M059J (cell line): Measurements from ENCODE around the gene HLTF. TPM values are rescaled to one million over a fixed set of nuclear protein-coding genes. Genes with fewer than 3 reads are reported as not detected.
"Not testable (repeated sequence)": the region's sequence is repeated elsewhere in the genome, so short reads cannot be mapped to it uniquely, and the experiment has no call there.

ENCODE experiments used
- DNase-seq: peaks from one replicate; pipeline ENCODE4 v3.0.0-alpha.2; 2012; ENCODE audit warnings: low read depth
- total RNA-seq: library from RNA; depleted of rRNA; stranded (reverse); fragments of >200 nt; shearing (Covaris generic); gene quantifications from 2 replicates; pipeline ENCODE4 v1.2.3, GENCODE V29; 2014; rRNA removed

Gene HLTF
- total RNA-seq, 1 experiment from 2014 or later = 110 TPM

GRCh38 chr3:148991219-148992026 lies 94.9 kb downstream of the HLTF start, which contains the start of gene GYG1:
Gene GYG1 (plus strand): TSS chr3:148991540. CDS start chr3:148991641, 101 bp downstream.
- peak; percentile 85 for DNase-seq

DNA sequence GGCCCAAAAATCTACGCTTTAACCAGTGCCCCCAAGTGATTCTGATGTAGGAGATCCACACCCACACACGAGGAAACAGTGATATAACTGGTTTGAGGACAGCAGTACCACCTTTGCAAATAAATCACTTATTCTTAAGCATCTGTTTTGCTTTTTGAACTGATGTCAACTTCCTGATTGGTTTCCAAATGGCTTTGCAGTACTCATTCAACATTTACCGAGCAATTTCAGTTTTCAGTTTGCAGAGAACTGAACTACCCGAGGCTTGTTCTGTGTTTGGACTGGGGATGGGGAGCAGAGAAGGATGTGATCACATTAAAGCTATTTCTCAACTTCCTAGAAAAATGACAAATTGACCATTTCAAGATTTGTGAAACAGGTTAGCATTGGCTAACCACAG lies 96.1 kb downstream of the HLTF start:
- no peak for DNase-seq

DNA sequence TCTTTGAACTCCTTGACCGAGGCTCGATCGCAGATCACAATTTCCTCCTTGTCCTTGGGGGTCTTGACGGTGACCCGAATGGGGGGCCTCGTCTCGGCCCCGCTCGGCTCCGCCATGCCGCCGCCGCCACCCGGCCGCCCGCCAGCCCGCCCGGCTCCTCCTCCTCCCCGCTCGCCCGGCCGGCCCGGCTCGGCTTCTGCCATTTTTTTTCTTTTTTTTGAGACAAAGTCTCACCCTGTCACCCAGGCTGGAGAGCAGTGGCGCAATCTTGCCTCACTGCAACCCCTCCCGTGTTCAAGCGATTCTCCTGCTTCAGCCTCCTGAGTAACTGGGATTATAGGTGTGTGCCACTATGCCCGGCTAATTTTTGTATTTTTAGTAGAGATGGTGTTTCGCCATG lies 98.8 kb downstream of the HLTF start:
- DNase-seq = not testable (repeated sequence)

GRCh38 chr3:148981273-148981672 lies 105.1 kb downstream of the HLTF start:
- no peak for DNase-seq

Other genes with a start within 250 kb of the HLTF start
- 0.17 and 0.30 TPM in 2 replicates for gene CPA3, start 221.2 kb downstream of the HLTF start, total RNA-seq
- gene GYG1, start 95.0 kb downstream of the HLTF start, total RNA-seq = 30.8 and 53.6 TPM in 2 replicates
- gene HPS3, start 43.1 kb upstream of the HLTF start, total RNA-seq = 55.7 and 62.2 TPM in 2 replicates
- 2.7 and 3.4 TPM in 2 replicates for gene CP, start 135.3 kb upstream of the HLTF start, total RNA-seq
- gene TM4SF18, start 247.1 kb upstream of the HLTF start, total RNA-seq = 19.7 and 25.4 TPM in 2 replicates